ENCODE results near the gene DPM2.

Gene DPM2

GRCh38 chr9:127953768-127954505 is 16.3 kb upstream of the DPM2 start:
- no peak for DNase-seq

GRCh38 chr9:127953154-127953553 is 15.5 kb upstream of the DPM2 start:
- no peak for DNase-seq

GRCh38 chr9:127950513-127951289 is 13.0 kb upstream of the DPM2 start:
- DNase-seq: no peak

- DNase-seq: no peak
Observed at GRCh38 chr9:127949827-127950512, 12.3 kb upstream of the DPM2 start.

GRCh38 chr9:127947841-127948710 is 10.4 kb upstream of the DPM2 start:
- DNase-seq: no peak

GRCh38 chr9:127946728-127947127 is 9.1 kb upstream of the DPM2 start:
- no peak for DNase-seq

GRCh38 chr9:127945942-127946341 is 8.3 kb upstream of the DPM2 start:
- DNase-seq: no peak

- DNase-seq: no peak
Observed at GRCh38 chr9:127945338-127945737, 7.7 kb upstream of the DPM2 start.

GRCh38 chr9:127944586-127945218 is 7.0 kb upstream of the DPM2 start:
- no peak for DNase-seq

GRCh38 chr9:127943731-127944144 is 6.1 kb upstream of the DPM2 start:
- peak; percentile 97 for DNase-seq

GRCh38 chr9:127943011-127943662 is 5.5 kb upstream of the DPM2 start:
- DNase-seq: no peak

- DNase-seq: peak; percentile 80
Observed at GRCh38 chr9:127942216-127943010, 4.8 kb upstream of the DPM2 start.

- DNase-seq: no peak
Observed at GRCh38 chr9:127941961-127942215, 4.2 kb upstream of the DPM2 start.

- DNase-seq: no peak
Observed at GRCh38 chr9:127941062-127941960, 3.7 kb upstream of the DPM2 start.

GRCh38 chr9:127940593-127940992 is 2.9 kb upstream of the DPM2 start:
- no peak for DNase-seq

GRCh38 chr9:127938298-127938690 is 640 bp upstream of the DPM2 start:
- DNase-seq: peak; percentile 75

- no peak for DNase-seq
Observed at GRCh38 chr9:127937056-127937387, 632 bp downstream of the DPM2 start.

GRCh38 chr9:127936347-127936852 is 1.3 kb downstream of the DPM2 start:
- no peak for DNase-seq

- DNase-seq: no peak
Observed at GRCh38 chr9:127935765-127936221, 1.9 kb downstream of the DPM2 start.

GRCh38 chr9:127934986-127935385 is 2.7 kb downstream of the DPM2 start:
- no peak for DNase-seq

Measured in DMS53 (cell line).